HG03108 (cell line): ENCODE results near the gene RAB4A.

Experiments
- ATAC-seq: cut with Tn5 transposase; IDR thresholded peaks from one replicate; pipeline ENCODE4 v1.9.1; 2021; ENCODE audit warnings: moderate library complexity; ENCODE audit not compliant: unreplicated experiment

RAB4A gene

GRCh38 chr1:229270547-229271447, at the start of gene RAB4A:
RAB4A (plus strand) TSS chr1:229271111; CDS start chr1:229271340, 229 bp downstream.
- peak; percentile 77 for ATAC-seq

GRCh38 chr1:229222081-229222480, 48.8 kb upstream of the RAB4A start:
- no peak for ATAC-seq

- ATAC-seq: no peak
Measured at GRCh38 chr1:229223498-229223897, 47.4 kb upstream of the RAB4A start.

GRCh38 chr1:229224308-229224707, 46.6 kb upstream of the RAB4A start:
- no peak for ATAC-seq

- no peak for ATAC-seq
Measured at GRCh38 chr1:229225331-229225782, 45.6 kb upstream of the RAB4A start.

GRCh38 chr1:229226796-229227195, 44.1 kb upstream of the RAB4A start:
- no peak for ATAC-seq

GRCh38 chr1:229227298-229227919, 43.5 kb upstream of the RAB4A start:
- no peak for ATAC-seq

GRCh38 chr1:229228522-229228921, 42.4 kb upstream of the RAB4A start:
- no peak for ATAC-seq

- no peak for ATAC-seq
Measured at GRCh38 chr1:229229137-229229720, 41.7 kb upstream of the RAB4A start.

GRCh38 chr1:229229721-229230139, 41.2 kb upstream of the RAB4A start:
- ATAC-seq: no peak

GRCh38 chr1:229230140-229230892, 40.6 kb upstream of the RAB4A start:
- ATAC-seq: no peak

GRCh38 chr1:229230893-229231753, 39.8 kb upstream of the RAB4A start:
- ATAC-seq: no peak

GRCh38 chr1:229231754-229232119, 39.2 kb upstream of the RAB4A start:
- ATAC-seq: no peak

GRCh38 chr1:229234870-229235472, 35.9 kb upstream of the RAB4A start:
- ATAC-seq: no peak

GRCh38 chr1:229237320-229237719, 33.6 kb upstream of the RAB4A start:
- no peak for ATAC-seq

GRCh38 chr1:229238231-229238630, 32.7 kb upstream of the RAB4A start:
- ATAC-seq: no peak

- no peak for ATAC-seq
Measured at GRCh38 chr1:229238674-229239415, 32.1 kb upstream of the RAB4A start.

- no peak for ATAC-seq
Measured at GRCh38 chr1:229240532-229240931, 30.4 kb upstream of the RAB4A start.

GRCh38 chr1:229241390-229241789, 29.5 kb upstream of the RAB4A start:
- ATAC-seq: no peak
